K562 (cell line): ENCODE data around the gene MAGEB16. TPM values are rescaled to one million over a fixed set of nuclear protein-coding genes. Genes with fewer than 3 reads are reported as not detected.

Source experiments
- ATAC-seq: fragments of 200-7000 bp; cut with Tn5 transposase; 3 replicates; pipeline ENCODE4 v1.9.1; 2020; ENCODE audit warnings: moderate library complexity
- BruUV-seq: library from RNA; stranded (reverse); fragments of 400-500 nt; replicated peaks from 2 replicates; lab custom pipeline; 2021; lab: Mats Ljungman, UMichigan
- CTCF ChIA-PET: fragments of 300-600 bp; formaldehyde crosslinking; extraction: SDS; loops from one replicate; lab custom pipeline; 2021; ENCODE audit warnings: low intra/inter-chr PET ratio; lab: Yijun Ruan, JAX
- POLR2A ChIA-PET: fragments of 300-600, 350-650 bp; sonication (Branson Sonifier 250); formaldehyde crosslinking; extraction: SDS; loops from one replicate; lab custom pipeline; 2021; ENCODE audit warnings: antibody characterized with exemption, inconsistent platforms; lab: Yijun Ruan, JAX
- DNase-seq, 4 experiments: peaks; one replicate each; pipeline versions ENCODE4 v3.0.0 to v3.0.0-alpha.2; 2011 to 2018; ENCODE audit warnings: low spot score in 3 of 4, mixed read lengths in 3 of 4; ENCODE audit errors: extremely low read depth in 1 of 4
- FAIRE-seq: peaks from 2 replicates; lab custom pipeline; 2011; peaks lifted over from hg19 to GRCh38; lab: Jason Lieb, UNC
- H2AFZ ChIP-seq: 2 replicates; pipeline ENCODE4 v1.6.0; 2011; ENCODE audit warnings: low read depth, low read length, control low read depth, inconsistent platforms
- H3K27ac ChIP-seq: fragments of 200-600 bp; 3 replicates; pipeline ENCODE4 v1.8.0; 2011; ENCODE audit warnings: low read depth, mild to moderate bottlenecking, control low read depth, inconsistent platforms, low read length, moderate library complexity, mixed read lengths; ENCODE audit errors: extremely low read depth
- H3K27me3 ChIP-seq, 2 experiments: fragments of 300-600 bp in 1 of 2; 2 replicates in 1 of 2; 3 replicates in 1 of 2; pipeline versions ENCODE4 v1.6.0 to v1.8.0; 2011; ENCODE audit warnings: inconsistent platforms in 2 of 2, low read length in 2 of 2, mild to moderate bottlenecking in 1 of 2, mixed read lengths in 1 of 2, moderate library complexity in 1 of 2; ENCODE audit not compliant: control insufficient read depth in 2 of 2, insufficient read depth in 2 of 2
- H3K36me3 ChIP-seq: fragments of 300-600 bp; 3 replicates; pipeline ENCODE4 v1.8.0; 2011; ENCODE audit warnings: mild to moderate bottlenecking, low read length, inconsistent platforms; ENCODE audit not compliant: control insufficient read depth, insufficient read depth
- H3K4me1 ChIP-seq, 2 experiments: fragments of 200-600 bp in 1 of 2; replicated peaks in 1 of 2; 2 replicates in 1 of 2; 3 replicates in 1 of 2; pipeline versions ENCODE4 v1.5.1 to v1.8.0; 2011; ENCODE audit warnings: inconsistent platforms in 2 of 2, low read length in 2 of 2, mild to moderate bottlenecking in 1 of 2, mixed read lengths in 1 of 2, moderate library complexity in 1 of 2; ENCODE audit not compliant: control insufficient read depth in 2 of 2, insufficient read depth in 2 of 2
- H3K4me2 ChIP-seq: 2 replicates; pipeline ENCODE4 v1.6.1; 2011; ENCODE audit warnings: low read length, control low read depth, inconsistent platforms, mixed read lengths; ENCODE audit not compliant: insufficient read depth
- H3K4me3 ChIP-seq: fragments of 200-600 bp; sonication (generic), shearing (Covaris generic); 2 replicates; pipeline ENCODE4 v1.5.1; 2016; ENCODE audit warnings: control low read depth, inconsistent platforms
- H3K79me2 ChIP-seq: fragments of 200-600 bp; 3 replicates; pipeline ENCODE4 v1.8.0; 2011; ENCODE audit warnings: low read length, inconsistent platforms; ENCODE audit not compliant: control insufficient read depth, insufficient read depth
- H3K9ac ChIP-seq, 2 experiments: 2 replicates each; pipeline versions ENCODE4 v1.6.0 to v1.6.1; 2011; ENCODE audit warnings: low read depth in 2 of 2, low read length in 2 of 2, control low read depth in 1 of 2, inconsistent platforms in 1 of 2, mild to moderate bottlenecking in 1 of 2, mixed read lengths in 1 of 2; ENCODE audit not compliant: insufficient read depth in 1 of 2
- H3K9me1 ChIP-seq: one replicate; pipeline ENCODE4 v1.6.0; 2011; ENCODE audit warnings: inconsistent platforms, mild to moderate bottlenecking, low read length, moderate library complexity; ENCODE audit not compliant: control insufficient read depth, insufficient read depth
- H3K9me3 ChIP-seq: replicated peaks from 2 replicates; pipeline ENCODE4 v1.5.1; 2011; ENCODE audit warnings: low read depth, low read length, inconsistent platforms; ENCODE audit not compliant: control insufficient read depth, insufficient read depth
- H4K20me1 ChIP-seq: replicated peaks from 2 replicates; pipeline ENCODE4 v1.6.1; 2011; ENCODE audit warnings: low read length, inconsistent platforms, mixed read lengths; ENCODE audit not compliant: control insufficient read depth, insufficient read depth
- ARNT ChIP-seq, 2 experiments: fragments of 450-650 bp; IDR thresholded peaks; 2 replicates each; pipeline ENCODE4 v1.6.1; 2016; ENCODE audit warnings: mild to moderate bottlenecking in 1 of 2
- ETV1 ChIP-seq: fragments of 450-650 bp; conservative IDR thresholded peaks from 2 replicates; pipeline ENCODE4 v1.6.1; 2016; ENCODE audit warnings: missing genetic modification characterization, control low read depth, low read depth, missing compliant biosample characterization
- HEY1 ChIP-seq: fragments of 250-450 bp; sonication (Bioruptor Pico); IDR thresholded peaks from 2 replicates; pipeline ENCODE4 v1.5.0; 2020; ENCODE audit warnings: mild to moderate bottlenecking, moderate library complexity, borderline replicate concordance
- IRF2 ChIP-seq: sonication (generic); formaldehyde crosslinking; IDR thresholded peaks from 2 replicates; pipeline ENCODE4 v1.8.1; 2022; ENCODE audit warnings: mild to moderate bottlenecking, missing genetic modification reagents
- JUNB ChIP-seq: fragments of 450-650 bp; formaldehyde crosslinking; conservative IDR thresholded peaks from 2 replicates; pipeline ENCODE4 v1.4.0; 2020; ENCODE audit warnings: mild to moderate bottlenecking
- MCM2 ChIP-seq: fragments of 450-650 bp; IDR thresholded peaks from 2 replicates; pipeline ENCODE4 v1.6.1; 2017; ENCODE audit warnings: low read depth, mild to moderate bottlenecking
- POLR2AphosphoS2 ChIP-seq: IDR thresholded peaks from 2 replicates; pipeline ENCODE4 v1.6.1; 2012; ENCODE audit warnings: low read length, improper control_type of control experiment
- RAD21 ChIP-seq, 2 experiments: fragments of 250-450 bp in 1 of 2; fragments of 450-650 bp in 1 of 2; sonication (Bioruptor Pico) in 1 of 2; formaldehyde crosslinking in 1 of 2; IDR thresholded peaks in 1 of 2; conservative IDR thresholded peaks in 1 of 2; 2 replicates each; pipeline versions ENCODE4 v1.4.0 to v1.8.0; 2020 to 2022; ENCODE audit warnings: mild to moderate bottlenecking in 2 of 2, moderate library complexity in 1 of 2
- RBM14 ChIP-seq: fragments of 200-400 bp; formaldehyde crosslinking; IDR thresholded peaks from 2 replicates; pipeline ENCODE4 v1.6.1; 2018; ENCODE audit warnings: low read depth, mild to moderate bottlenecking, low read length, moderate library complexity, borderline replicate concordance; ENCODE audit not compliant: insufficient read depth
- SMAD3 ChIP-seq: fragments of 450-650 bp; formaldehyde crosslinking; conservative IDR thresholded peaks from 2 replicates; pipeline ENCODE4 v1.4.0; 2020; ENCODE audit warnings: mild to moderate bottlenecking
- XRCC4 ChIP-seq: IDR thresholded peaks from one replicate; pipeline ENCODE4 v1.6.1; 2011; ENCODE audit not compliant: insufficient read depth, insufficient read length; ENCODE audit errors: extremely low read depth
- ZNF133 ChIP-seq: fragments of 250-450 bp; sonication (Bioruptor Pico); IDR thresholded peaks from 2 replicates; pipeline ENCODE4 v1.4.0; 2020; ENCODE audit warnings: mild to moderate bottlenecking
- ZNF584 ChIP-seq: fragments of 200-800 bp; sonication (Bioruptor generic); IDR thresholded peaks from 2 replicates; pipeline ENCODE4 v1.6.1; 2016; ENCODE audit warnings: low read depth, mild to moderate bottlenecking, missing genetic modification characterization, missing compliant biosample characterization
- WGBS: fragments of 100-300 bp; shearing (Covaris generic); methylation state at CpG from one replicate; pipeline ENCODE4 v1.1.6; 2016; ENCODE audit warnings: low coverage, mixed read lengths; ENCODE audit not compliant: insufficient coverage; ENCODE audit errors: missing lambda C conversion rate; 5-methylcytosine and 5-hydroxymethylcytosine counted together
- in situ Hi-C: fragments of 300-500 bp; cut with MboI; formaldehyde crosslinking; loops from 4 replicates; pipeline ENCODE4 v1.15.0; 2018; ENCODE audit warnings: inconsistent platforms, mixed read lengths
- intact Hi-C: fragments of 100-400 bp; cut with micrococcal nuclease; formaldehyde crosslinking; loops from 2 replicates; pipeline ENCODE4 v1.14.2; 2022
- polyA plus RNA-seq, 8 experiments: library from polyadenylated mRNA; depleted of rRNA in 4 of 8; stranded (reverse) in 5 of 8; unstranded in 3 of 8; fragments of >200 nt; fragmentation: Nextera tagmentation in 2 of 8; fragmentation: Illumina TruSeq in 1 of 8; extraction: Ambion mirVana in 2 of 8; extraction: Trizol in 1 of 8; gene quantifications; 2 replicates each; pipeline versions ENCODE4 v1.2.1 to v1.2.3, GENCODE V29; 2011 to 2014; ENCODE audit warnings: inconsistent platforms in 1 of 8, missing spikeins in 1 of 8
- total RNA-seq, 7 experiments: library from RNA; depleted of rRNA in 6 of 7; stranded (reverse); fragments of >200 nt in 6 of 7; fragmentation: Illumina TruSeq in 2 of 7; extraction: Trizol in 2 of 7; gene quantifications; 2 replicates each; pipeline versions ENCODE4 v1.2.1 to v1.2.3, GENCODE V29; 2011 to 2021; ENCODE audit warnings: low replicate concordance in 1 of 7
- TF ChIP-seq, protein P1 (sequence below), 2 experiments: fragments of 450-650 bp in 1 of 2; sonication (generic) in 1 of 2; formaldehyde crosslinking; conservative IDR thresholded peaks; 2 replicates each; pipeline versions ENCODE4 v1.4.0 to v1.8.1; 2020 to 2022; ENCODE audit warnings: mild to moderate bottlenecking in 1 of 2, missing genetic modification reagents in 1 of 2
- TF ChIP-seq, protein P2 (sequence below): fragments of 250-450 bp; sonication (Bioruptor Pico); IDR thresholded peaks from 2 replicates; pipeline ENCODE4 v1.5.1; 2021; ENCODE audit warnings: mild to moderate bottlenecking
- TF ChIP-seq, protein P3 (sequence below): fragments of 250-450 bp; sonication (Bioruptor Pico); IDR thresholded peaks from 2 replicates; pipeline ENCODE4 v1.9.0; 2021; ENCODE audit warnings: mild to moderate bottlenecking, inconsistent platforms
- TF ChIP-seq, protein P4 (sequence below): fragments of 200-800 bp; sonication (Bioruptor generic); IDR thresholded peaks from 2 replicates; pipeline ENCODE4 v1.6.1; 2017; ENCODE audit warnings: missing genetic modification characterization, missing compliant biosample characterization

Gene MAGEB16
- total and polyA plus RNA-seq, 9 of the 15 experiments (the other 6 are each of a cell fraction or from before 2014, with no cell fraction given), result 0.20 to 4.0 (median 0.89) TPM

DNA sequence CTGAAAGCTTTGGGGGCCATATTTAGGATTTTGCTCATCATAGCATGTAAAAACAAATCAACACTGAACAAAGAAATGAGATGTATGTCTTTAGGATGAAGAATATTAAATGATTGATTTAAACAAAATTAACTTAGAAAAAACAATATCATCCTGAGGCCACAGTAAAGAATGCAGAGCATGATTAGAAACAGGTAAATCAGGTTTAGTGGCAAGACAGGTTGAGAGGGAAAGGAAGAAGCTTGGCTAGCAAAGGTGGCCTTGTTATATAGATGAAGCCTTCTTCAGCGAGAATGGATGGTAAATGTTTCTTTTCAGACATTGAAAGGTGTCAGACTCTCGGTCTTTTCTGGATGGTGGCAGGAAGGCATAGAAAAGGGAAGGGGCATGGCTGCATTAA is 11.9 kb upstream of the MAGEB16 start:
- intact Hi-C loops (no loop called here), in situ Hi-C loops (no loop called here)
- Histone ChIP-seq H3K27ac (no peak overlapping the region), H3K9ac (no peak overlapping the region), H3K36me3 (no peaks in the 10 kb centered on the region), H3K9me1 (no peaks in the 10 kb centered on the region), H2AFZ (no peak overlapping the region), H3K79me2 (no peaks in the 10 kb centered on the region), H3K4me3 (no peak overlapping the region), H3K27me3 (no peaks in the 10 kb centered on the region), H4K20me1 (no peaks in the 10 kb centered on the region), H3K4me2 (no peak overlapping the region), H3K9me3 (no peaks in the 10 kb centered on the region), H3K4me1 (no peaks in the 10 kb centered on the region)
- no peak for TF ChIP-seq POLR2AphosphoS2
- TF ChIP-seq, protein P1, sequence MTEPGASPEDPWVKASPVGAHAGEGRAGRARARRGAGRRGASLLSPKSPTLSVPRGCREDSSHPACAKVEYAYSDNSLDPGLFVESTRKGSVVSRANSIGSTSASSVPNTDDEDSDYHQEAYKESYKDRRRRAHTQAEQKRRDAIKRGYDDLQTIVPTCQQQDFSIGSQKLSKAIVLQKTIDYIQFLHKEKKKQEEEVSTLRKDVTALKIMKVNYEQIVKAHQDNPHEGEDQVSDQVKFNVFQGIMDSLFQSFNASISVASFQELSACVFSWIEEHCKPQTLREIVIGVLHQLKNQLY (CRISPR knock-in tag; conservative IDR thresholded peaks at IDR 0.05), result no peak
- no peak for TF ChIP-seq XRCC4
- TF ChIP-seq, protein P2, sequence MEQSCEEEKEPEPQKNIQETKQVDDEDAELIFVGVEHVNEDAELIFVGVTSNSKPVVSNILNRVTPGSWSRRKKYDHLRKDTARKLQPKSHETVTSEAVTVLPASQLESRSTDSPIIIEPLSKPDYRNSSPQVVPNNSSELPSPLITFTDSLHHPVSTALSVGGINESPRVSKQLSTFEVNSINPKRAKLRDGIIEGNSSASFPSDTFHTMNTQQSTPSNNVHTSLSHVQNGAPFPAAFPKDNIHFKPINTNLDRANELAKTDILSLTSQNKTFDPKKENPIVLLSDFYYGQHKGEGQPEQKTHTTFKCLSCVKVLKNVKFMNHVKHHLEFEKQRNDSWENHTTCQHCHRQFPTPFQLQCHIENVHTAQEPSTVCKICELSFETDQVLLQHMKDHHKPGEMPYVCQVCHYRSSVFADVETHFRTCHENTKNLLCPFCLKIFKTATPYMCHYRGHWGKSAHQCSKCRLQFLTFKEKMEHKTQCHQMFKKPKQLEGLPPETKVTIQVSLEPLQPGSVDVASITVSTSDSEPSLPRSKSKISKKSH (CRISPR knock-in tag), result no peak
- no peak for TF ChIP-seq IRF2
- no peak for TF ChIP-seq ZNF133
- no peak for TF ChIP-seq RBM14
- TF ChIP-seq ARNT (IDR thresholded peaks at IDR 0.05), result no peak
- no peak for TF ChIP-seq SMAD3 (CRISPR knock-in tag)
- TF ChIP-seq MCM2, result no peak
- TF ChIP-seq ZNF584 (CRISPR knock-in tag), result no peak
- TF ChIP-seq, protein P3, sequence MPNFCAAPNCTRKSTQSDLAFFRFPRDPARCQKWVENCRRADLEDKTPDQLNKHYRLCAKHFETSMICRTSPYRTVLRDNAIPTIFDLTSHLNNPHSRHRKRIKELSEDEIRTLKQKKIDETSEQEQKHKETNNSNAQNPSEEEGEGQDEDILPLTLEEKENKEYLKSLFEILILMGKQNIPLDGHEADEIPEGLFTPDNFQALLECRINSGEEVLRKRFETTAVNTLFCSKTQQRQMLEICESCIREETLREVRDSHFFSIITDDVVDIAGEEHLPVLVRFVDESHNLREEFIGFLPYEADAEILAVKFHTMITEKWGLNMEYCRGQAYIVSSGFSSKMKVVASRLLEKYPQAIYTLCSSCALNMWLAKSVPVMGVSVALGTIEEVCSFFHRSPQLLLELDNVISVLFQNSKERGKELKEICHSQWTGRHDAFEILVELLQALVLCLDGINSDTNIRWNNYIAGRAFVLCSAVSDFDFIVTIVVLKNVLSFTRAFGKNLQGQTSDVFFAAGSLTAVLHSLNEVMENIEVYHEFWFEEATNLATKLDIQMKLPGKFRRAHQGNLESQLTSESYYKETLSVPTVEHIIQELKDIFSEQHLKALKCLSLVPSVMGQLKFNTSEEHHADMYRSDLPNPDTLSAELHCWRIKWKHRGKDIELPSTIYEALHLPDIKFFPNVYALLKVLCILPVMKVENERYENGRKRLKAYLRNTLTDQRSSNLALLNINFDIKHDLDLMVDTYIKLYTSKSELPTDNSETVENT (CRISPR knock-in tag), result no peak
- no peak for TF ChIP-seq ETV1 (tag)
- TF ChIP-seq JUNB, result no peak
- TF ChIP-seq HEY1 (CRISPR knock-in tag), result no peak
- TF ChIP-seq RAD21 (CRISPR knock-in tag; conservative IDR thresholded peaks at IDR 0.05 in 1 of 2, IDR thresholded peaks at IDR 0.05 in 1 of 2), result no peak
- TF ChIP-seq, protein P4, sequence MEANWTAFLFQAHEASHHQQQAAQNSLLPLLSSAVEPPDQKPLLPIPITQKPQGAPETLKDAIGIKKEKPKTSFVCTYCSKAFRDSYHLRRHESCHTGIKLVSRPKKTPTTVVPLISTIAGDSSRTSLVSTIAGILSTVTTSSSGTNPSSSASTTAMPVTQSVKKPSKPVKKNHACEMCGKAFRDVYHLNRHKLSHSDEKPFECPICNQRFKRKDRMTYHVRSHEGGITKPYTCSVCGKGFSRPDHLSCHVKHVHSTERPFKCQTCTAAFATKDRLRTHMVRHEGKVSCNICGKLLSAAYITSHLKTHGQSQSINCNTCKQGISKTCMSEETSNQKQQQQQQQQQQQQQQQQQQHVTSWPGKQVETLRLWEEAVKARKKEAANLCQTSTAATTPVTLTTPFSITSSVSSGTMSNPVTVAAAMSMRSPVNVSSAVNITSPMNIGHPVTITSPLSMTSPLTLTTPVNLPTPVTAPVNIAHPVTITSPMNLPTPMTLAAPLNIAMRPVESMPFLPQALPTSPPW (CRISPR knock-in tag), result no peak
- ChIA-PET CTCF (no interaction called here), POLR2A (no interaction called here)
- BruUV-seq, result no TSS peak
- WGBS, result 0% methylated on average over 2 of the region's 2 CpGs
- FAIRE-seq (no peak), DNase-seq (no peak), ATAC-seq (no peak)
